NT2/D1 (cell line): ENCODE measurements around the gene CROCC.

ENCODE experiments used
- DNase-seq: peaks from one replicate; pipeline ENCODE4 v3.0.0-alpha.2; 2011; ENCODE audit warnings: low read depth, low spot score
- H3K27me3 ChIP-seq: 2 replicates; pipeline ENCODE4 v1.6.0; 2011; ENCODE audit warnings: mild to moderate bottlenecking; ENCODE audit not compliant: insufficient read length, insufficient read depth
- H3K36me3 ChIP-seq: 2 replicates; pipeline ENCODE4 v1.6.1; 2011; ENCODE audit warnings: mild to moderate bottlenecking, low read length, mixed read lengths; ENCODE audit not compliant: insufficient read depth, insufficient read length
- H3K4me1 ChIP-seq: 2 replicates; pipeline ENCODE4 v1.5.1; 2011; ENCODE audit not compliant: insufficient read depth, insufficient read length
- H3K4me3 ChIP-seq: 2 replicates; pipeline ENCODE4 v1.5.1; 2011; ENCODE audit warnings: low read depth; ENCODE audit not compliant: insufficient read length
- H3K9ac ChIP-seq: 2 replicates; pipeline ENCODE4 v1.6.0; 2011; ENCODE audit warnings: low read depth; ENCODE audit not compliant: insufficient read length
- H3K9me3 ChIP-seq: 2 replicates; pipeline ENCODE4 v1.5.1; 2011; ENCODE audit warnings: mild to moderate bottlenecking, low read length; ENCODE audit not compliant: insufficient read depth
- SUZ12 ChIP-seq: IDR thresholded peaks from 2 replicates; pipeline ENCODE4 v1.6.1; 2011; ENCODE audit not compliant: insufficient read length, insufficient read depth; ENCODE audit errors: extremely low read depth
- YY1 ChIP-seq: IDR thresholded peaks from 2 replicates; pipeline ENCODE4 v1.6.1; 2011; ENCODE audit not compliant: insufficient read length, insufficient read depth
- ZNF274 ChIP-seq: IDR thresholded peaks from 2 replicates; pipeline ENCODE4 v1.6.1; 2011; ENCODE audit warnings: mild to moderate bottlenecking, low read depth, low read length

Gene CROCC

GRCh38 chr1:16991571-16991970 is 69.8 kb downstream of the CROCC start:
- H3K36me3 ChIP-seq: peaks cover 51% of the 10 kb centered on the region
- no peaks in the 10 kb centered on the region for H3K9me3 ChIP-seq
- no peak for DNase-seq
- no peak for TF ChIP-seq ZNF274
- TF ChIP-seq SUZ12: no peak
- no peak for TF ChIP-seq YY1
- H3K9ac ChIP-seq: no peak overlapping the region
- H3K4me3 ChIP-seq: no peak overlapping the region
- peaks cover 4% of the 10 kb centered on the region for H3K4me1 ChIP-seq
- H3K27me3 ChIP-seq: no peaks in the 10 kb centered on the region

DNA sequence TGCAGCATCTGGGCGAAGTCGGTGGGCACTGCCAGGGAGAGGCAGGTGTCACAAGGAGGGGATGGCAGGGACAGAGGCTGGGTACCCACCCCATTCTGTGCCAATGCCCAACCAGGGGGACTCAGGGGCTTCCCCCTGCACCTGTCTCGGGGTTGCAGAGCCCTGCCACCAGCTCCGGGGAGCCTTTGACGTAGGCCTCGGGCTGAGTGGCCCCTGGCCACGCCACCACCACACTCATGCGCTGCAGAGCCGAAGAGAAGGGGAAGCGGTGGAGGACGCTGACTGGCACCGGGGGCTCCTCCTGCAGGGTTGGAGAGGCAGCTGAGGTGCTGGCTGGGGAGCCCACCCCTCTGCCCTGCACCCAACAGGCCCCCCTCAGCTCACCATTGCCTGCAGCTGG is 70.4 kb downstream of the CROCC start:
- Histone ChIP-seq H3K4me1 (peaks cover 2% of the 10 kb centered on the region), H3K4me3 (no peak overlapping the region), H3K9me3 (no peaks in the 10 kb centered on the region), H3K36me3 (peaks cover 53% of the 10 kb centered on the region), H3K27me3 (no peaks in the 10 kb centered on the region), H3K9ac (no peak overlapping the region)
- TF ChIP-seq ZNF274: no peak
- TF ChIP-seq YY1: no peak
- TF ChIP-seq SUZ12: no peak
- no peak for DNase-seq

GRCh38 chr1:16992675-16993074 is 70.9 kb downstream of the CROCC start:
- Histone ChIP-seq H3K4me1 (no peaks in the 10 kb centered on the region), H3K4me3 (no peak overlapping the region), H3K36me3 (peaks cover 49% of the 10 kb centered on the region), H3K9me3 (no peaks in the 10 kb centered on the region), H3K9ac (no peak overlapping the region), H3K27me3 (no peaks in the 10 kb centered on the region)
- no peak for DNase-seq
- TF ChIP-seq SUZ12: no peak
- no peak for TF ChIP-seq ZNF274
- TF ChIP-seq YY1: no peak

DNA sequence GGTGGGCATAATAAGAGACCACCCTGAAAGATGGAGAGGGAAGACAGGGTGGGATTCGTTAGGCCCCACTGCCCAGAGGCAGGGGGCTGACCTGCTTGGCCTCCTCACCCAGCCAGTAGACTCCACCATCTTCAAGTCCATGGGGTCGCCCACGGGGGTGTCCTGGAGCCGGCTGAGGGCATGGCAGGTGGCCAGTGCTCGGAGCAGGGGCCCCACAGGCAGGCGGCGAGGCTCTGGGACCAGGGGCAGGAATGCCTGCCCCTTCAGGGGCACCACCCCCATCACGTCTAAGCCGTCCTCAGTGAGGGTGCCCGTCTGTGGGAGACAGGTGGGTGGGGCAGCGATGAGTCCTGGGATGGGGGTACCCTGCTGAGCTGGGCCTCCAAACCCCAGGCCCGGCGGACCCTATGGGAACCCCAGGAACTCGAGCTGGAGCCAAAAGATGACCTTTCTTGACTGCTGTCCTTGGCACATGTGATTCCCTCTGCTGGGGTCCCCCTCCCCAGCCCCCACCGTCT is 71.8 kb downstream of the CROCC start:
- Histone ChIP-seq H3K27me3 (no peaks in the 10 kb centered on the region), H3K36me3 (peaks cover 47% of the 10 kb centered on the region), H3K9me3 (no peaks in the 10 kb centered on the region), H3K9ac (no peak overlapping the region), H3K4me1 (no peaks in the 10 kb centered on the region), H3K4me3 (no peak overlapping the region)
- no peak for TF ChIP-seq ZNF274
- TF ChIP-seq YY1: no peak
- TF ChIP-seq SUZ12: no peak
- DNase-seq: no peak

DNA sequence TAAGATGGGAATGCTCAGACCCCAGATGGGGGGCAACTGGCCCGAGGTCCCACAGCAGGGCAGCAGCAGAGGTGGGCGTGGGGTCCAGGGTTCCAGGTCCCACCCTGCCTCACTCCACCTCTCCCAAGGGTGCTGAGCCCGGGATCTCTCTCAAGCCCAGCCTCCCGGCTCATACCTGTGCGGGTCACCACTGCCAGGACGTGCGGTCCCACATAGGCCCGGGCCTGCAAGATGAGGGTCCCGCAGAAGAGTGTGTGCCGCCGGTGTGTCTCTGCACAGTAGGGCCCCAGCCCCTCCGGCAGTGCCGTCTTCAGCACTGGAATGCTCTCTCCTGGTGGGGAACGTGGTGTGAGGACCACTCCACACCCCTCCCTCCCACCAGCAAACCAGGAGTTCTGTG is 75.1 kb downstream of the CROCC start:
- Histone ChIP-seq H3K9ac (no peak overlapping the region), H3K4me1 (no peaks in the 10 kb centered on the region), H3K4me3 (no peak overlapping the region), H3K36me3 (peaks cover 45% of the 10 kb centered on the region), H3K27me3 (no peaks in the 10 kb centered on the region), H3K9me3 (no peaks in the 10 kb centered on the region)
- no peak for DNase-seq
- TF ChIP-seq YY1: no peak
- TF ChIP-seq ZNF274: no peak
- no peak for TF ChIP-seq SUZ12

DNA sequence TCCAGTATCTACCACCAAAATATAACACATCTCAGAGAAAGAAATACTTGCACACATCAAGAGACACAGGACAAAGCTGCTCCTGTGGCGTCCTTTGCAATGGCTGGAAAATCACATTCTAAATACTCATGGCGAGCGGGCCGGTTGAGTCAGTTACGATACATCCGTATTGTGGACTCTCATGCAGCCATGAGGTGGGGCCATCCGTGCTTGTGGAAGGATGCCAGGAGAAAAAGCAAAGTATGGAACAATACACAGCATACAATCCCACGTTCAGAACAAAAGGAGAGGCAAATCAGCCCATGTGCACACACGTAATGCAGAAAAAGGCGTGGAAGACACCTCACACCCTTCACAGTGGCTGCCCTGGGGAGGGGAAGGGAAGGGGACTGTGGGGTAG is 76.9 kb downstream of the CROCC start:
- peaks cover 48% of the 10 kb centered on the region for H3K36me3 ChIP-seq
- H3K9me3 ChIP-seq: no peaks in the 10 kb centered on the region
- H3K27me3 ChIP-seq: no peaks in the 10 kb centered on the region
- no peak for DNase-seq
- H3K4me3 ChIP-seq: no peak overlapping the region
- H3K9ac ChIP-seq: no peak overlapping the region
- H3K4me1 ChIP-seq: no peaks in the 10 kb centered on the region
- no peak for TF ChIP-seq SUZ12
- no peak for TF ChIP-seq YY1
- no peak for TF ChIP-seq ZNF274

GRCh38 chr1:16999863-17000262 is 78.1 kb downstream of the CROCC start:
- no peaks in the 10 kb centered on the region for H3K4me1 ChIP-seq
- H3K9me3 ChIP-seq: no peaks in the 10 kb centered on the region
- no peak overlapping the region for H3K9ac ChIP-seq
- TF ChIP-seq SUZ12 (no peak), ZNF274 (no peak), YY1 (no peak)
- H3K4me3 ChIP-seq: no peak overlapping the region
- no peak for DNase-seq
- H3K27me3 ChIP-seq: no peaks in the 10 kb centered on the region
- H3K36me3 ChIP-seq: peaks cover 56% of the 10 kb centered on the region
